GM18498 (cell line): Measurements from ENCODE around the gene THUMPD1.
"Not testable (repeated sequence)": the region's sequence is repeated elsewhere in the genome, so short reads cannot be mapped to it uniquely, and the experiment has no call there.

Source experiments
- ATAC-seq: cut with Tn5 transposase; IDR thresholded peaks from one replicate; pipeline ENCODE4 v1.9.1; 2021; ENCODE audit warnings: mild to moderate bottlenecking, moderate library complexity; ENCODE audit not compliant: unreplicated experiment

THUMPD1 gene, protein sequence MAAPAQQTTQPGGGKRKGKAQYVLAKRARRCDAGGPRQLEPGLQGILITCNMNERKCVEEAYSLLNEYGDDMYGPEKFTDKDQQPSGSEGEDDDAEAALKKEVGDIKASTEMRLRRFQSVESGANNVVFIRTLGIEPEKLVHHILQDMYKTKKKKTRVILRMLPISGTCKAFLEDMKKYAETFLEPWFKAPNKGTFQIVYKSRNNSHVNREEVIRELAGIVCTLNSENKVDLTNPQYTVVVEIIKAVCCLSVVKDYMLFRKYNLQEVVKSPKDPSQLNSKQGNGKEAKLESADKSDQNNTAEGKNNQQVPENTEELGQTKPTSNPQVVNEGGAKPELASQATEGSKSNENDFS

DNA sequence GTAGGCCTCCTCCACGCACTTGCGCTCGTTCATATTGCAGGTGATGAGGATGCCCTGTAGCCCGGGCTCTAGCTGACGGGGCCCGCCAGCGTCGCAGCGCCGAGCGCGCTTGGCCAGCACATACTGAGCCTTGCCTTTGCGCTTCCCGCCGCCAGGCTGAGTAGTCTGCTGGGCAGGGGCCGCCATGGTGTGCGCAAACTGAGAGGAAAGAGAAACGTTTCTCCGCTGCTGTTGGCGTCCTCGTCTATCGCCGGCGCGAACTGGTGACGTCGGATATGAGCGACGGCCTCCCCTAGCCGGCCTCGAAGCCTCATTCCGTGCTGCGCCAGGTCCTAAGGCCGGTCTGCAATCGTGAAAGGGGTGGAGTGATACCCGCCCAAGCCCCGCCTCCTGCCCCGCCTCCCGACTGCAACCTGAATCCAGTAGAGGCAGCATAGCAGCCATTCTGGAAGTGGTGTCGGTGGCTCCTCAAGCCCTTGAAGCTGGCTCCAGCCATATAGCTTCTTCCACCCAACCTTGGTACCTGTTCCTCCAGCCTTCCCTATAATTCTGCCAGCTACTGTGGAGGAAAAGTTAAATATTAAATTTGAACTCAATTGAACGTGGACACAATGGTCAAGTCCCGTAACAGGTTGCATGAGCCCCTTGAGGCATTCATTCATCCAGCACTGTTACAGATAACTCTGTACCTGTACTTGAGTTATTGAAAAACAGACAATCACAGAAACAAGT is at the start of gene THUMPD1:
Gene THUMPD1, minus strand, starts transcription at position 265 of the 732 bp plus-strand sequence. Its CDS starts 79 bp downstream, at position 186.
- peak; percentile 85 for ATAC-seq

DNA sequence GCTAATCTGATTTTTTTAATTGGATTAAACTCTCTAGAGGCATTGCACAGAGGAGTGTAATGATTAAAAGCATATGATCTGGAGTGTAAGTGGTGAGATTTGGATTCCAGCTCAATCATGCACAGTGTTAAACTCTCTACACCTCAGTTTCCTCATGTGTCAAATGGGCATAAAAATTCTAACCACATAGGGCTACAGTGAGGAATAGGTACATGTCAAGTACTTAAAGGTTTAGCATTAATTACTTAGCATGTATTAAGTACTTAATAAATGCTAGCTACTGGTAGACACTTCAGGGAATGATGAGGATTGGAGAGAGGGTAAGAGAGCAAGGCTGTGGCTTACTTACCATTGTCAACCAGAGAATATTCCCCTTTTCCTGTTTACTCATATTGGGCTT is 47.5 kb upstream of the THUMPD1 start:
- no peak for ATAC-seq

DNA sequence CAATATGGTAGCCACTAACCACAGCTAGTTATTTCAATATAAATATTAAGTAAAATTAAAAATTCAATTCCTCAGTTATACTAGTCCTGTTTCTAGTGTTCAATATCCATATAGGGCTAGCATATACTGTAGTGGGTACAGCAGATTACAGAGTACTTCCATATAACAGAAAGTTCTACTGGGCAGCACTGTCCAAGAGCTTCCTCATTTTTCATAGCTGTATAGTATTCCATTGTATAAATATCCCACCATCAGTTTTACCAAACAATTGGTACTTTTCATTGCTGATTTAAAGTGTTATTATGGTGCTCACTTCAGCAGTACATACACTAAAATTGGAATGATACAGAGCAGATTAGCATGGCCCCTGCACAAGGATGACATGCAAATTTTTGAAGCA is 42.6 kb upstream of the THUMPD1 start:
- ATAC-seq, result no peak

DNA sequence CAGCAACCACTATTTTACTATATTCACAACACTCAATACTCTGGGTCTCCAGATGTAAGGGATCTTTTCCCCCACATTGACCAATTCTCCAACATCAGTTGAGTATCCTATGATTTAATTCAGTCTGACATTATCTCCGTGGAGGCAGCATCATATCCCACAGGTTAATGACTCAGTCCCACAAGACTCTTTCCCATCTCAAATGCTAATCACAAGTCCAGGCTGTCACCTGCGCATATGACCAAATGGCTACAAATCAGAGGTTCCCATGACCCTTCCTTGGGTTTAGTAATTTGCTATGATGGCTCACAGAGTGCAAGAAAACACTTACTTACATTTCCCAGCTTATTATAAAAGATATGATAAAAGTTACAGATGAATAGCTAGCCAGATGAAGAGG is 40.9 kb upstream of the THUMPD1 start:
- no peak for ATAC-seq

DNA sequence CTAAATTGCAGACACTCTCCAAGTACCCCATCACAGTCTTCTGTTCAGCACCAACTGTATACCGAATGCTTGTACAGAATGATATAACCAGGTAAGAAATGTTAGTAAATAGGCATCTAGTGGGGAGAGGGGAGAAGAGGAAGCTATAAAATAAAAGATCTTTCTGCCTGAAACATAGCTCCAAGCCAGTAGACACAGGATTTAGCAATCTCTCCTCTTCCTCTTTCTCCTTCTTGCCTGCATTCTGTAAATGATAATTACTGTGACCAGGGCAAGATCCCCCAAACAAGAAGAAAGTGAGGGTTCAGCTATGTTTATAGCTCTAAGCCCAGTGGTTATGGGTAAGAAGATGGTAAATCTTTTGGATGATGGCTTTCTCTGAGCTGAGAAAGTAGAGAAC is 40.1 kb upstream of the THUMPD1 start:
- ATAC-seq, result no peak

DNA sequence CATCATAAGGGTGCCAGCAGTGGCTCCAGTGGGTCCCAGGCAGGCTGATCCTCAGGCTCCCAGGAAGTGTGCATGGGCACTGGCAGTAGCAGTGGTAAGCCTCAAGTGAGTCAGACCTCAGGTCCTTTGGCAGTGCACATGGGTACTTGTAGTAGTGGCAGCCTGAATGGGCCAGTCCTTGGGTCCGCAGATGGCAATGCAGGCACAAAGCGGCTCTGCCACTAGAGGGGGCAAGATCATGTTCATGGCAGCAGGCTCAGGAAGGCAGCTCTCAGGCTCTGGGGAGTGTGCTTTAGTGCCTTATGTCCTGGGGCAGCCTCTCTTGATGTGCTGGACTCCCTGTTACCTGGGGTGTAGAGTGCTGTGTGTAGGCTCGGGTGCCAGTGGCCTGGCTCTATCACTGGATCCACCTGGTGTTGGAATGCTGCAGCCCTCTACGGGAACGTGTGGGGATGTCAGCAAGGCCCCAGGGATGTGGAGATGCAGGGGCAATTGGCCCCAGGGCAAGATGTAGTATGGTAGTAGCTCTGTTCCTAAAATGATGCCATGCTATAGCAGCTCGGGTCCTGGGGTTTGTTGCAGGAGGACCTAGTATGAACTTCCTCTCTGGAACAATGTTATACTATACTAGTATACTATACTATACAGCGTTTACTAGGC is 33.2 kb upstream of the THUMPD1 start:
- no peak for ATAC-seq

DNA sequence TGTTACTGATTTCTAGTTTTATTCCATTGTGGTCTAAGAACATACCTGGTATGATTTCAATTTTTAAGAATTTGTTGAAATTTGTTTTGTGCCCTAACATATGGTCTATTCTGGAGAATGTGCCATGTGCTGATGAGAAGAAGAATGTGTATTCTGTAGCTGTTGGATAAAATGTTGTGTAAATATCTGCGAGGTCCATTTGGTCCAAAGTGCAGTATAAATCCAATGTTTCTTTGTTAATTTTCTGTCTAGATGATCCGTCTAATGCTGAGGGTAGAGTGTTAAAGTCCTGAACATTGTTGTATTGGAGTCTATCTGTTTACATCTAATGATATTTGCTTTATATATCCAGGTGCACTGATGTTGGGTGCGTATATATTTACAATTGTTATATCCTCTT is 32.1 kb upstream of the THUMPD1 start:
- ATAC-seq, result no peak

DNA sequence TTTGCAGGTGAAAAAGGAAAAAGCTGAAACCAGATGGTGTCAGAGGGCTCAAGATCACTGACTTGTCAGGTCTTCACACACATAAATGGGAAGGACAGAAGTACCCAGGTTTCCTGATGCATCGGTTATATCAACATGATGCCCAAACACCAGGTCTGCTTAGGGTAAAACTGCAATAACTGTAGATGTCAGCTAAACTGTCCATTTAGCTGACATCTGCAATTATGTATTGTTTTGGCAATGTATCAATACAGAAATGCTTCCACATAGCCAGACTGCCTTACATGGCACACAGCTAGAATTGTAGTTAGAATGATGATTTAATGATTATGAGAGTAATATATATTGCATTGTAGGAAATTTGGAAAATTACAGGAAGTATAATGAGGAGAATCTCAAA is 27.2 kb upstream of the THUMPD1 start:
- no peak for ATAC-seq

DNA sequence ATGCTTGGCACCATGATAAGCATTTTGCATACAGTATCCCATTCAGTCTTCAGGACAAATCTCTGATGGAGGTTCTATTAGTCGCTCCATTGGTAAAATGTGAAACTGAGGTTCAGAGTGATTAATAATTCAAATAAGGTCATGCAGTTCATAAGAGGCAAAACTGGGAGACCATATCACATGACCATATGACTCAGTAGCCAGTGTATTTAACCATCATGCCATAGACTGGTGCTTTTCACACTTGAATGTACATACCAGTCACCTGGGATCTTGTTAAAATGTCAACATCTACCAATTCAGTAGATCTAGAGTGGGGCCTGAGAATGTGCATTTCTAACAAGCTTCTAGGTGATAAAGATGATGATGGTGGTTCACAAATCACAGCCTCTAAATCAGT is 26.5 kb upstream of the THUMPD1 start:
- no peak for ATAC-seq

DNA sequence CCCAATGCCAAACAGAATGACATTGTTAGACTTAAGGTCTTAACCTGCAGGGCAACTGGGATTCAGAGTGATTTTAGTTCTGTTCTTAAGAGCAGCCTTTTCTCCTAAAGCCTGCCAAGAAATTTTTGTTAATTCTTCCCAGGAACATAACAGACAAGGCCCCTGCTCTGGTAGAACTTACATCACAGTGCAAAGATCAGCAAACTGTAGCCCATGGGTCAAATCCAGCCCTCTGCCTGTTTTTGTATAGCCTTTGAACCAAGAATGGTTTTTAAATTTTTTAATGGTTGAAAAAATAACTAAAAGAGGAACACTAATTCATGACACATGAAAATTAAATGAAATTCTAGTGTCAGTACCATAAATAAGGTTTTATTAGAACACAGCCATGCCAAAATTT is 26.0 kb upstream of the THUMPD1 start:
- no peak for ATAC-seq

DNA sequence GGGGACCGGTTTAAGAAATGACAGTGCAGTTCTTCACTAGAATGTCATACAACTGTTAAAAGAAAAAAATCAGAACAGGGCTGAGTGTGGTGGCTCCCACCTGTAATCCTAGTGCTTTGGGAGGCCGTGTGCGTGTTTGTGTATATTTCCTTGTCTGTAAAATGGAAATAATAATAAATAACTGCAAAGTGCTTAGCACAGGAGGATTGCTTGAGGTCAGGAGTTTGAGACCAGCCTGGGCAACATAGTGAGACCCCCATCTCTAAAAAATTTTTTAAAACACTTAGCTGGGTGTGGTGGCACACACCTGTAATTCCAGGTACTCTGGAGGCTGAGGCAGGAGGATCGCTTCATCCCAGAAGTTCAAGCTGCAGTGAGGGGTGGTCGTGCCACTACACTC is 24.7 kb upstream of the THUMPD1 start:
- no peak for ATAC-seq

DNA sequence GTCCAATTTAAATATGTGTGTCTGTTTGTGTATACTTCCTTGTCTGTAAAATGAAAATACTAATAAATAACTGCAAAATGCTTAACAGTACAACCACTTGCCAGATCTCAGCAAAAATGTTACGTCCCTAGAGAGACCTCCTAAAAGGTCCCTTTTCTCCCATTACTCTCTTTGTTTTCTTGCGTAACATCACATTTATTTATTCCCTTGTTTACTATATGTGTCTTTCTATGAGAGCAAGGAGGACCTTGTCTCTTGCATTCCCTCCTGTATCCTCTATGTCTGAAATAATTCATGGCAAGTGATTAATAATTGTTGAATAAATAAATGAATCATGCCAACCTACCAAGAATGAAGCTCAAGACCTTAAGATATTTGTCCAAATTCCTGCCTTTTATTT is 24.1 kb upstream of the THUMPD1 start:
- no peak for ATAC-seq

DNA sequence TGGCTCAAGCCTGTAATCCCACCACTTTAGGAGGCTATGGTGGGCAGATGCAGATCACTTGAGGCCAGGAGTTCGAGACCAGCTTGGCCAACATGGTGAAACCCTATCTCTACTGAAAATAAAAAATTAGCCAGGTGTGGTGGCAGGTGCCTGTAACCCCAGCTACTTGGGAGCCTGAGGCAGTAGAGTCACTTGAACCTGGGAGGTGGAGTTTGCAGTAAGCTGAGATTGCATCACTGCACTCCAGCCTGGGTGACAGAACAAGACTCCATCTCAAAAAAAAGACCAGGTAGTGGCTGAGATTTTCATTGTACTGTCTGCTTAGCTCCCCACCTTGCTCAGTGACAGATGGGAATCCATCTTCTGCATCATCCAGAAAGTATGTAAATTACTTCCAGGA is 22.8 kb upstream of the THUMPD1 start:
- not testable (repeated sequence) for ATAC-seq

DNA sequence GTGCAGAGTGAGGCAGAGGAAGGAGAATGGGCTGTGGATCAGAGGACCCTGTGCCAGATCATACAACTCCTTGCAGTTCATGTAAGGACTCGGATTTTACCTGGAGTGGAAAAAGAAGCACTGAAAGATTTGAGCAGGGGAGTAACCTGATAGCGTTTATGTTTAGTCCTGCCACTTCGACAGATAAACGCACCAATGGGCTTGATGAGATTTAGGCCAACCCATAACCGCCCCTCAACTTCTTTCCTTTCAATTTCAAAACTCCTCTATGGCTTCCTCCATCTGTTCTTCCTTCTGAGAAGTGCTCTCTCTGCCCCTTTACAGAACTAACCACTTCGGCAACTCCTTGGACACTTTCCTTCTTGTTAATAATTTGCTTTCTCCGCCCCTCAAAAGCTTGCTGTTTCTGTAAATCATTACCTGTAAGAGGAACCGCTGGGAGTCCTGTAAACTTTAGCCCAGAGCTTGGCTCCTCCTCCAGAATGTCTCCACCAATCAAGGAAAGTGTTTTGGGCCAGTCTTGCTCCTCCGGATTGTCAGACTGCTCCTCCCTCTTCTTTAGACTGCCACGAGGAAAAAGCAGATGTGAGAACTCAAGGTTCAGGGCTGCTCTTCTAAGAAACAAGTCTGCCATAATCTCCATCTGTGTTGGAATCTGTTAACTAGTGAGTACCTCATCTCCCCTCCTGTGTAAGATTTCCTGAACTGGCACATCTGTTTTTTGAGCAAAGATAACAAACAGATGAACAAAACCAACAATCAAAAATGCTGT is 22.0 kb upstream of the THUMPD1 start, which contains the start of gene ACSM3:
Gene ACSM3, plus strand, starts transcription at position 554 of the 772 bp plus-strand sequence. CDS start 6,021 bp downstream, outside the sequence.
- peak; percentile 96 for ATAC-seq

DNA sequence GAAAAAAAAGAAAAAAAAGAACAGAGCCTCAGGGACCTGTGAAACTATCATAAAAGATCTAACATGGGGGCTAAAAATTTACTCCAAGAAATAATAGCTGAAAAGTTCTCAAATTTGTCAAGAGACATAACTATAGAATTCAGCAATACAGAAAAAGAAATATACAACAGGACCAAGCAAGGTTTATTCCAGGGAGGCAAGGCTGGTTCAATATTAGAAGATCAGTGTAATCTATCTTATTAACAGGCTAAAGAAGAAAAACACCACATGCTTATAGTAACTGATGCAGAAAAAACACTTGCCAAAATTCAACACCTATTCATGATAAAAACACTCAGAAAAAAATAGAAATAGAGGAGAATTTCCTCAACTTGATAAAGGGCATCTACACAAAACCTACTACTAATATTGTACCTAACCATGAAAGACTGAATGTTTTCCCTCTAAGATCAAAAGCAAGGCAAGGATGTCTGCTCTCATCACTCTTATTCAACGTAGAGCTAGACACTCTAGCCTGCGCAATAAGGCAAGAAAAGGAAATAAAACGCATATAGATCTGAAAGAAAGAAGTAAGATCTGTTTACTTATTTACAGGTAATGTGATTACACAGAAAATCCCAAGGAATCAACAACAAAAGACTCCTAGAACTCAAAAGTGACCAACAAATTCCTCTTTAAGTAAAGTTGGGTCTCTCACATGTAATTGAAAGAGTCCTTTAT is 20.9 kb upstream of the THUMPD1 start:
- ATAC-seq, result no peak

DNA sequence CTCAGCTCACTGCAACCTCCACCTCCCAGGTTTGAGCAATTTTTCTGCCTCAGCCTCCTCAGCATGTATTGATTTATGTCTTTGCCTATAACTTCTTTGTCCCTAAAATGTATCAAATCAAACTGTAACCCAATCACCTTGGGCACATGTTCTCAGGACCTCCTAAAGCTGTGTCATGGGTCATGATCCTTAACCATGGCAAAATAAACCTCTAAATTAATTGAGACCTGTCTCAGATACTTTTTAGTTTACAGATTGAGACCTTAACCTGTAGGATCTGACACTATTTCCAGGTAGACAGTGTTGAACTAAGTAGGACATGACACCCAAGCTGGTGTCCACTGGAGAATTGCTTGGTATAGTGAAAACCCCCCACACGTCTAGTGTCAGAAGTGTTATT is 19.6 kb upstream of the THUMPD1 start:
- no peak for ATAC-seq

DNA sequence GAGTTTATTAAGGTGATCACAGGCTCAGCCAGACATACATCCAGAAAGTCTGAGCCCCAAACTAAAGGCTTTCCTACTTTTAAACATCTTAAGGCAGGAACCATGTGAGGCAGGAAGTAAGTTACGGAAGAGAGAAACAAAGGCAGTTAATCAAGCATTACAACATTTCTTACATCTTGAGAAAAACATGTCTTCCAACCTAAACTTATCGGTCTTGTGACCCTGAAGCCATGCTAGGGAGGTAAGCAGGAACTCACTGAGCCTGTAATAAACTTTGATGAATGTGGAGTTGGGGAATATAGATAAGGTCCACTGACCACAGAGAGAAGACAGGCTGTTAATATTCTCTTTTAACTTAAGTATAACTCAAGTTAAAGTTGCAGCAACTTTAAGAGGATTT is 18.7 kb upstream of the THUMPD1 start:
- no peak for ATAC-seq

DNA sequence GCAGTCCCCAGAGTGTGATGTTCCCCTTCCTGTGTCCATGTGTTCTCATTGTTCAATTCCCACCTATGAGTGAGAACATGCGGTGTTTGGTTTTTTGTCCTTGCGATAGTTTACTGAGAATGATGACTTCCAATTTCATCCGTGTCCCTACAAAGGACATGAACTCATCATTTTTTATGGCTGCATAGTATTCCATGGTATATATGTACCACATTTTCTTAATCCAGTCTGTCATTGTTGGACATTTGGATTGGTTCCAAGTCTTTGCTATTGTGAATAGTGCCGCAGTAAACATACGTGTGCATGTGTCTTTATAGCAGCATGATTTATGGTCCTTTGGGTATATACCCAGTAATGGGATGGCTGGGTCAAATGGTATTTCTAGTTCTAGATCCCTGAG is 14.2 kb upstream of the THUMPD1 start:
- ATAC-seq, result not testable (repeated sequence)

DNA sequence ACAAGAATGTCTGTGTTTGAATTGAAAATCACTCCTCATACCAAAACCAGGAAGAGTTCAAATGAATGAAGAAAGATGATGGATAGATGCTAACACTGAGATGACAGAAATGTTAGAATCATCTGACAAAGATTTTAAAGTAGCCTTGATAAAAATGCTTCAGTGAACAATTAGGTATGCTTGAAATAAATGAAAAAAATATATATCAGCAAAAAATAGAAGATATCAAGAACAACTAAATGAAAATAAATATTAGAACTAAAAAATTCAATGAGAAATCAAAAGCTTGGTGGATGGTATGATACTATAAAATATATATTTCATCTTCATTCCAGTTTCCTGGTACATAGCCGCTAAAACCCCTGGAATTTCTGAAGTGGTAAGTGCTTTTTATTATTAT is 13.6 kb upstream of the THUMPD1 start:
- no peak for ATAC-seq

DNA sequence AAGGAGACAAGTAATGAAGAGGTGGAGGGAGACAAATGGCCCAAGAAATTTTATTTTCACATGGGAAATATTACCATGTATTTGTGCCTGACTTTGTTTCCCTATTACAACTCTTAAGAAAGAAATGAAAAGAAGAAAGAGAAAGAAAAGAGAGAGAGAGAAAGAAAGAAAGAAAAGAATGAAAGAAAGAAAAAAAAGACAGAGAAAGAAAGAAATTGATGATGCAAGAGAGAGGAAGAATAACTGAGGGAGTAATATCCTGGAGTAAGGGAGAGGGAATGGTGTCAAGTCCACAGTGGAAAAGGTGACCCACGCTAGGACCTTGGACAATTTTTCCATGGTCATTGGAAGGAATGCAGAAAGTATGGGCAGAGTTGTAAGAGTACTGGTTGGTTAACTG is 12.1 kb upstream of the THUMPD1 start:
- no peak for ATAC-seq
